HG03439 (cell line): ENCODE data around the gene GNG2.

Experiments
- ATAC-seq: cut with Tn5 transposase; IDR thresholded peaks from one replicate; pipeline ENCODE4 v1.9.1; 2021; ENCODE audit warnings: mild to moderate bottlenecking, moderate library complexity; ENCODE audit not compliant: unreplicated experiment

GNG2 gene

DNA sequence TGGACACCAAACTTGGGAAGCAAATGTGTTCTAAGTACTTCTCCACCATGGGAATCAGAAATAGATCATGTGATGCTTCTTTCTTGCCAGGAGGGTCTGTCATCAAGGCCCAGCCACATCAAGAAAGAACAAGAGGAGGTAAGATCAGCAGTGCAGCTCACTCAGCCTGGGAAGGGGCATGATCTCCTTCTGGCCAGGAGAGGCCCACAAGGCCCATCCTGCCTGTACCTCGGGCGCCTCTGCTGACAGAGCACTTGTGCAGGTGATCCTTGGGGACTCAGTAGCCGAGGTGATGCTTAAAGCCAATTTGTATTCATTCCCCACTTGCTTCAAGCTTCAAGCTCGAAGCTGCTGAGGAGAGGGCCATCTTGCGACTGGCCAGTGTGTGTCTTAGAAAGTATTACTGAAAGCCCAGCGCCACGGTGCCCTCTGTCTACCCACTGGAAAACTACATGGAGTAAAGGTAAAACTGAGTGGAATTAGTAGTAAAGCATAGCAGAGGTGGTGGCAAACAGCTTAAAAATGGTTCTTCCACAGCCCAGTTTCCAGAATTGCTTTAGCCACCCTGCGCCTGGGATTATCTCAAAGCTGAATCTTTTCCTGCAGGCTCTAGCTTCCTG is 155.1 kb downstream of the GNG2 start:
- ATAC-seq = no peak

DNA sequence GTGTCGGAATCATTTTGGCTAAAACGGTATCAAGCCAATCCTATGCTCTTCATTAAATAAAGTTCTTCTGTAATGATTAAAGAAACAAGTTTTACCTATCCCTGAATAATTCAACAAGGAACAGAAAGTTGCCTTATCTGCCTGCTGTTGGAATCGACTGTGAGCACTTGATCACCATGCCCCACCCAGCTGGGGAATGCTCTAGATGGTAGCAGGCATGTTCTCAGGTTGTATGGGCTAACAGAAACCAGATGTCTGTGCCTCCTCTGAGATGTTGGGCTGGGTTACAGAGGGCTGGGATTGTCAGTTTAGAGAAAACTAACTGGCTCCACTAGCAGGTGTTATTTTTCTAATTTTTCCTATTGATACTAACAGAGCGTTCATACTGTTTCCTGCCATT is 157.8 kb downstream of the GNG2 start:
- no peak for ATAC-seq

DNA sequence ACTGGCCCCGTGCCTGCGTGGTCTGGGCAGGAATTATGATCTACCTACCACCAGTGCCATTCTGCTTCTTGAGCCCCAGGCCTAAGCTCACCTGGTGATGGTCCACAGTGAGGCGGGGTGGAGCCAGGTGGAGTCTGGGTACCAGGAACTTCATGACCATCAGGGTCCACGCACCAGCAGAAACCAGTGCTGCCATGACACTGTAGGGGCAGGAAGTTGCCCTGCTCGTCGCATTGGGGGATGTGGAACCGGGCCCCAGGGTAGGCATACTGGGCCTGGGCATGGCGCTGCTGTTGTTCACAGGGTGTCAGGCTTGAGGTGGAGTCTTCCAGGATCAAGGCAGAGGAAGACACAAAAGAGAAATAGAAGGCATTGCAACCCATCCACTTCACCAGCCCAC is 158.6 kb downstream of the GNG2 start:
- ATAC-seq = no peak
